ENCODE data around the gene ZNF311.

DNA sequence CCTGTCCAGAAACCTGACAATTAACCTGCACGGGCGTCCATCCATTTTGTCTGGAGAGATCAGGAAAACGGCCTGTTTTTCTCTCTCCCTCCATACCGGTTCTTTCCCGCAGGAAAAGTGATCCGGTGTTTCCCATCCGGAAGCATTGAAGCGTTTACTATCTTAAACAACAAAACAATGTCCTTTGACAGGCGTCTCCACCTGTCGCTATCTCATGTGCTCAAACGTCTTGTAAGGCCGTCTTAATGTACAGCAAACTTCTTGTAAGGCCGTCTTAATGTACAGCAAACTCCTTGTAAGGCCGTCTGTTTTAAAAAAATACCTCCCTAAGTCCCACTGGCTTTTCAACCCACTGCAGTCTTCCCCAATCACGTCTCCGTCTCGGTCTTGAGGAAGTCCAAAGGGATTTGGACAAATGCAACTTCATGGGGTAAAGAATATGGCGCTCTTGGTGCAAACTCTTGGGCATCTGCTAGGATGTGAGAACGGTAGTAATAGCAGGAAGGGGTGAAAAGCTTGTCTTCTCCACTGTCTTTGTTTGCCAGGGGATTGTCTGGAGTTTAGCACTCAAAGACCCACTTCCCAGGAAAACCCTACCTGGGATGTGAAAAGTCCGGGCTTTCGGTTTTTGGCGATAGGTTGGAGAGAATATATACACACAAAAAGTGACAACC is 51.4 kb downstream of the ZNF311 start:
- no peak for TF ChIP-seq POLR2A (IDR thresholded peaks at IDR 0.05; ENCODE audit: low read length)
- TF ChIP-seq GATA1 (IDR thresholded peaks at IDR 0.05; ENCODE audit: low read depth, low read length), result no peak
